Right ventricle myocardium inferior (tissue), 1 donor: Measurements from ENCODE around the gene THSD4. TPM values are rescaled to one million over a fixed set of nuclear protein-coding genes. Genes with fewer than 3 reads are reported as not detected.
A peak's percentile ranks its signal among the peaks of the same experiment; 100 is the strongest.

Source experiments
- ATAC-seq: fragments of 200-7000 bp; cut with Tn5 transposase; one replicate; pipeline ENCODE4 v1.9.1; 2020; ENCODE audit warnings: mild to moderate bottlenecking, moderate library complexity
- DNase-seq: peaks from one replicate; pipeline ENCODE4 v3.0.0; 2021; ENCODE audit errors: missing footprints
- intact Hi-C: fragments of 100-400 bp; cut with DNase I; formaldehyde crosslinking; loops from one replicate; pipeline ENCODE4 v1.11.0; 2022
- total RNA-seq: library from RNA; stranded (reverse); fragmentation: NEBNext Ultra II Directional; extraction: Animal tissue kit (Norgen Biotek cat#: 25700); gene quantifications from one replicate; pipeline ENCODE4 v1.2.1, GENCODE V29; 2021
- donor health status: DM: no; HTN: yes; CAD: no; lungs with severe emphysema.

THSD4 gene
- total RNA-seq, 1 donor from 2014 or later = 73.1 TPM

GRCh38 chr15:71811752-71812735 lies 696.8 kb downstream of the THSD4 start:
- DNase-seq (no peak), ATAC-seq (no peak)
- intact Hi-C loops = no loop called here

DNA sequence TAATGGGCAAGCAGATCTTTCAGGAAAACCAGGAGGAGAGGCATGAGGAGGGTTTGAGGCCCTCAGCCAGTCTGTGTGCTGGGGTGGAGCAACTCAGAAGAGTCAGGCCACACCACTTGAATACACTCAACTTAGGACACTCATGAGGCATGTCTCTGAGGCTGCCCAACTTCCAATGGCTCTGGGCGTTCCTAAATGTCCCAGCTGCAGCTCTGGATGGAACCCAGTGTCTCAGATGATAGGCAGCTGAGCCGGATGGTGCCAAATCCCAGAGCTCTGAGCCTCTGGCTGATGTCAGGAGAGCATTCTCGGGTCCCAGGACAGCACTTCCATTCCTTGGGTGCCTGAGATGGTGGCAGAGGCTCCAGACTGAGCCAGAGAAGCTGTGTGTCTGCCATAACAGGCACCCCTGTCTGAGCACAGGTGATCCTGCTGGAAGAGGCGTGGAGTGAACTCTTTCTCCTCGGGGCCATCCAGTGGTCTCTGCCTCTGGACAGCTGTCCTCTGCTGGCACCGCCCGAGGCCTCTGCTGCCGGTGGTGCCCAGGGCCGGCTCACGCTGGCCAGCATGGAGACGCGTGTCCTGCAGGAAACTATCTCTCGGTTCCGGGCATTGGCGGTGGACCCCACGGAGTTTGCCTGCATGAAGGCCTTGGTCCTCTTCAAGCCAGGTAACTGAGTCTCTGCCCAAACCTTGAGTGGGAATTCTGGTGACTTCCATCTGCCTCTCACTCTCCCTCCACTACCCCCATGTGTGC lies 697.9 kb downstream of the THSD4 start:
- DNase-seq (peak; percentile 68), ATAC-seq (peak; percentile 82)
- intact Hi-C loops = no loop called here

GRCh38 chr15:71813723-71814470 lies 698.6 kb downstream of the THSD4 start:
- intact Hi-C loops = no loop called here
- ATAC-seq = no peak
- DNase-seq = no peak

GRCh38 chr15:71815301-71815700 lies 700.0 kb downstream of the THSD4 start:
- intact Hi-C loops = no loop called here
- no peak for ATAC-seq
- DNase-seq = no peak

GRCh38 chr15:71817351-71817750 lies 702.1 kb downstream of the THSD4 start:
- DNase-seq = no peak

GRCh38 chr15:71820127-71820526 lies 704.9 kb downstream of the THSD4 start:
- ATAC-seq (no peak), DNase-seq (no peak)
- intact Hi-C loops = no loop called here

More at GRCh38 chr15:71817351-71817750, 702.1 kb downstream of the THSD4 start:
- intact Hi-C loops = no loop called here
- ATAC-seq = no peak

DNA sequence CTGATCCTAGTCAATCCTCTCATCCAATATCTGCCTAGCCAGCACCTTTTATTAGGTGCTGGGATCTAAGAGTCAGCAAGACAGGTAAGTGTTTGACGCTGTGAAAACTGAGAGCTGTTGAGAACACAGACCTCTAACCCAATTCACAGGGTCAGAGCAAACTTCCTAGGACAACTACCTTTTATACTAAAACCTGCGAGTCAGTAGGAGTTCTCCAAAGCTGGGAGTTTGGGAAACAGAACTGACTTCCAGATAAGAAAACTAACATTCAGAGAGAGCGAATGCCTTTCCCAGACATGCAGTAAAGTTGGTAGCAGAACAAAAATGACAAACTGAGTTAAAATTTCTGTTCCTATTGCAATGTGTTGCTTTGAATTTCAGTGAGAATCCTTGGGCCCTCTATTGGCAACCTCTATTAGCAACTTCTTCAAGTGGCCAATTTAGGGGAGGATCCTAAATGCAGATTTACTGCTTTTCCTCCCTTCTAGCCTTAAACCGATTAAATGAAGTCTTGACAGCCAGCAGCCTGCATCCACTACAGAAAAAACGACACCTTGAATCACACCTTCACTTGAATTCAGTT lies 706.4 kb downstream of the THSD4 start:
- intact Hi-C loops = no loop called here
- ATAC-seq = no peak
- DNase-seq = no peak

GRCh38 chr15:71822890-71823630 lies 707.8 kb downstream of the THSD4 start:
- ATAC-seq (no peak), DNase-seq (no peak)
- intact Hi-C loops = no loop called here

DNA sequence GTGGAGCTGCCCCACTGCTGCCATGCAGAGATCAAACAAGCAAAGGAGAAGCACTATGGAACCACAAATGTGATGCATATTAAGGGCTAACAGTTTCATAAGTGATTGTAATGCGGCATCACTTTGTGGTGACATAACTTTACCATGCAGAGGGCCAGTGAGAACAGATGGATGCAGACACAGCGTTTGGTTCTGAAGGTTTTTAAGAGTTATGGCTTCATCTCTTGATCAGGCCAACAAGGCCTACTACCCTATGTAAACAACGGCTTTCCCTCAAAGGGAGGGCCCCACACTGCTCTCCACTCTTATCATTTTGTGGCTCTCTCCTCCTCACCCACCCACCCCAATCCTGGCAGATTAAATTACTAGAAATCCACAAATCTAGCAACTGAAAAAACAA lies 708.5 kb downstream of the THSD4 start:
- ATAC-seq = no peak
- intact Hi-C loops = no loop called here
- no peak for DNase-seq

DNA sequence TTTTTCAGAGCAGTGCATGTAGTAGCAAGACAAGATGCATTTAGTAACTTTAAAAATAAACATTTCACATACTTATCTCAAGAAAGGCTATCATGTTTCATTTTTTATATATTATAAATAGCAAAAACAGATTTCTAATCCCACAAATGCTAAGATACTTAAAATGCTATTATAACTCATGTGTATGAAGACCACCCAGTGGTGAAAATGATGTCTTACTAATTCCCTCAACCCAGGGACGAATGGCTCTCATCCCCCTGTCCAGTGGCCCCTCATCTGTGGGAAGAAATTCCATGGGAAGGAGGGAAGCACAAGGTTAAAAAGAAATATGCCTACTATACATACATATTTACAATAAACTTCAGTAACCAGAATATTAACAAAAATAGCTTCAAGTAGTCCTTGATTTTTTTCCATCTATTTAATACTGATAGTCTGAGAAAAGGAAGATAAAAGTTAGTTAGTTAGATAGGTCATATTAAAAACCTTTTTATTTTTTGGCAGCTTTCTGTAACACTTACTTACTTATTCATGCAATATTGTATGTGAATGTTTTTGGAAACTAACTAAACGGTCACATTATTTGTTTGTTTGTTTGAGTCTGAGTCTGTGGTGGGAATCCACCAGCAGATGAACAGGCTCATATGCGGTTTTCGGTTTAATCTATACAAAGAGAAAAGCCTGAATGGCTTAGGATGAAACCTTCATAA lies 709.9 kb downstream of the THSD4 start:
- intact Hi-C loops = no loop called here
- ATAC-seq (no peak), DNase-seq (no peak)

- intact Hi-C loops = no loop called here
- no peak for ATAC-seq
- no peak for DNase-seq
These were observed 710.9 kb downstream of the THSD4 start for GRCh38 chr15:71826196-71826595.

- no peak for DNase-seq
- intact Hi-C loops = no loop called here
- ATAC-seq = no peak
These were observed 715.7 kb downstream of the THSD4 start for GRCh38 chr15:71830981-71831380.

Other genes starting within 250 kb of the THSD4 start
- 3.7 TPM for gene THAP10, start 223.0 kb upstream of the THSD4 start, total RNA-seq
- 70.9 TPM for gene LRRC49, start 222.6 kb upstream of the THSD4 start, total RNA-seq